Mesothelial cell of epicardium (in vitro differentiated cells): Measurements from ENCODE around the gene AFF2. TPM values are rescaled to one million over a fixed set of nuclear protein-coding genes. Genes with fewer than 3 reads are reported as not detected.

Experiments used
- DNase-seq, 2 experiments: peaks; one replicate each; pipeline ENCODE4 v3.0.0; 2021; ENCODE audit warnings: low spot score in 2 of 2; ENCODE audit not compliant: unreplicated experiment in 2 of 2
- H3K27ac Mint-ChIP-seq: 2 replicates; pipeline ENCODE4 v1.8.0; 2021; ENCODE audit warnings: mixed read lengths
- H3K27me3 Mint-ChIP-seq: 2 replicates; pipeline ENCODE4 v1.8.0; 2021; ENCODE audit warnings: low read depth, mixed read lengths
- H3K36me3 Mint-ChIP-seq: 2 replicates; pipeline ENCODE4 v1.8.0; 2021; ENCODE audit warnings: mixed read lengths
- H3K4me1 Mint-ChIP-seq: 2 replicates; pipeline ENCODE4 v1.8.0; 2021; ENCODE audit warnings: mixed read lengths
- H3K4me3 Mint-ChIP-seq: 2 replicates; pipeline ENCODE4 v1.8.0; 2021; ENCODE audit warnings: mild to moderate bottlenecking, moderate library complexity, mixed read lengths
- H3K9me3 Mint-ChIP-seq: 2 replicates; pipeline ENCODE4 v1.8.0; 2021; ENCODE audit warnings: mixed read lengths
- total RNA-seq: library from RNA; stranded (reverse); gene quantifications from 3 replicates; pipeline ENCODE4 v1.2.1, GENCODE V29; 2021
- TF ChIP-seq, protein P1 (sequence below): fragments of 200-600 bp; sonication (generic); IDR thresholded peaks from one replicate; pipeline ENCODE4 v1.5.0; 2021; ENCODE audit warnings: antibody characterized with exemption; ENCODE audit not compliant: unreplicated experiment

Gene AFF2
- total RNA-seq, 1 donor from 2014 or later = 5.8 TPM

DNA sequence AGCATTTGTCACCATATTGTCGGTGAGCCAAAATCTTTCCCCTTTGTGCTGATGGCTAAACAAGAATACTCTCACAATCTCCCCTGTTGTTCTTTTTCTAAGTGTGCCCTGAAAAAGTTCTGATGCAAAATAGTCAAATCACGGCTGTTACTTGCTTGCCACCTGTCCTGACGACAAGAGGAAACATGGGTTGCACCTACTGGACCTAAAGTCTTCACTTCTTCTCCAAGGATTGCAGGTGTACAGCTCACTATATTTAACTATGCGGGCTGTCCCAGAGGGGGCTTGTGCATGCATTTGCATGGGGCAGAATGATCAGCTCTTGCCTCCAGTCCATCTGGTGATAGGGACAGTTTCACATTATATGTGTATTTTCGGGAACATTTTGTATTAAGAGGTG, 21.6 kb downstream of the AFF2 start:
- Mint-ChIP-seq H3K4me3 (no peak overlapping the region), H3K27ac (no peak overlapping the region), H3K9me3 (peaks cover 19% of the 10 kb centered on the region), H3K4me1 (no peaks in the 10 kb centered on the region), H3K36me3 (no peaks in the 10 kb centered on the region), H3K27me3 (no peaks in the 10 kb centered on the region)
- DNase-seq = no peak
- TF ChIP-seq, protein P1, sequence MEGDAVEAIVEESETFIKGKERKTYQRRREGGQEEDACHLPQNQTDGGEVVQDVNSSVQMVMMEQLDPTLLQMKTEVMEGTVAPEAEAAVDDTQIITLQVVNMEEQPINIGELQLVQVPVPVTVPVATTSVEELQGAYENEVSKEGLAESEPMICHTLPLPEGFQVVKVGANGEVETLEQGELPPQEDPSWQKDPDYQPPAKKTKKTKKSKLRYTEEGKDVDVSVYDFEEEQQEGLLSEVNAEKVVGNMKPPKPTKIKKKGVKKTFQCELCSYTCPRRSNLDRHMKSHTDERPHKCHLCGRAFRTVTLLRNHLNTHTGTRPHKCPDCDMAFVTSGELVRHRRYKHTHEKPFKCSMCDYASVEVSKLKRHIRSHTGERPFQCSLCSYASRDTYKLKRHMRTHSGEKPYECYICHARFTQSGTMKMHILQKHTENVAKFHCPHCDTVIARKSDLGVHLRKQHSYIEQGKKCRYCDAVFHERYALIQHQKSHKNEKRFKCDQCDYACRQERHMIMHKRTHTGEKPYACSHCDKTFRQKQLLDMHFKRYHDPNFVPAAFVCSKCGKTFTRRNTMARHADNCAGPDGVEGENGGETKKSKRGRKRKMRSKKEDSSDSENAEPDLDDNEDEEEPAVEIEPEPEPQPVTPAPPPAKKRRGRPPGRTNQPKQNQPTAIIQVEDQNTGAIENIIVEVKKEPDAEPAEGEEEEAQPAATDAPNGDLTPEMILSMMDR = no peak

DNA sequence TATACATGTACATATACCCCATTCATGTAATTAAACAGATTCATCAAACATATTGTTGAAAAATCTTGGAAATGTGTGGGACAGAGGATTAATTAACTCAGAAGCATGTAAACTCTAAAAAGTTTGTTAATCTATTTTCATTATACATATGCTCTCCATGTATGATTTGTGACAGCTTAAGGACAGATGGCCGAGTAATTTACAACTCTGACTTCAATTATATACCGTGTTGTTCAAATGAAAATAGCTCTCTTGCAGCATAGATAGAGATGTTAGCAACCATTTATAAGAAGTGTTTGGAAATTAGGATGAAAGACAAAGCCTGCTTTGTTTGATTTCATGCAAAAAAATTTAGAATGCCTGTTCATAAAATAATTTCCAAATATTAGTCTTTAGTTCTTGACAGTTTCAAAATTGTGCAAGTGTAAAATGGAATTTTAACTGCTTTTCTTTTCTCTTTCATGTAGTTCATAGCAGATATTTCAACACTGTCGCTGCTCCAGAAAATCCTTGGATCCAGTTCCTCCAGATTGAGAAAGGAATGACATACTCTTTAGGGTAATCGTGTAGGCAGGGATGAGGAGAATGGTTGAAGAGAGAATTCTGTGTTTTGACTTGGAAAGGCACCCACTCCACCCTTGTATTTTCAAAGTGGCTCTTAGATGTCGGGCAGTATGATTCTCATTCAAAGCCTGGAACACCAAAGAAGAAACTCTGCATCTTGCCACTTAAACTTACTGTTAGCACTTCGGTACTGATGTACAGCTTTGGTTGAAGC, 23.1 kb downstream of the AFF2 start:
- H3K27ac Mint-ChIP-seq = no peak overlapping the region
- no peaks in the 10 kb centered on the region for H3K36me3 Mint-ChIP-seq
- H3K4me1 Mint-ChIP-seq = no peaks in the 10 kb centered on the region
- H3K4me3 Mint-ChIP-seq = no peak overlapping the region
- no peak for DNase-seq
- TF ChIP-seq, protein P1 = no peak
- no peaks in the 10 kb centered on the region for H3K27me3 Mint-ChIP-seq
- H3K9me3 Mint-ChIP-seq = peaks cover 17% of the 10 kb centered on the region

DNA sequence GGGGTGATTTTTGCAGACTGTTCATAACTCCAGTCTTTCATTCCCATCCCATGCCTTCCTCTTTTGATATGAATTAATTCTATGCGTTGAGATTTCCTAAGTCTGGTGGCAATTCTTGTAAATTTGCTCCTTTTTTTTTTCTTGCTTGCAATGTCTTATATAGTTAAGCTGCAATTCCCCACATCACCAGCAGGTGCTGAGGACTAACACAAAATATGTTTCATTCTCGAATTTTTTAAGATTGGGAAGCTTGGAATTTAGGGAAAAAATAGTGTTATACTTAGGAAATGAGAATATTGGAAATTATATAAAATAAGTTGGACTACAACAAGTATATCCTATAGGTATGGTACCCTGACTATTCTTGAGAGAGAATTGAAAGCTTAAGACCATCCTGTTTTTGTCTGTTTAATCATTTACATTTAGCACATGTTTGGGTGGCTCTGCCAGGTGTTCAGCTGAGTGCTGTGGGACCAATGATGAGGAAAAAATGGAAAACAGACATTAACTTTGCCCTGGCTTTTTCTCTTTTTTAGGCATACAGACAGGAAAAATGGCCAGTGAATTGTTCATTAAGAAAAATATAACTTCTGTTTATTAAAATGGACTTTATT, 30.2 kb downstream of the AFF2 start:
- Mint-ChIP-seq H3K36me3 (no peaks in the 10 kb centered on the region), H3K27ac (no peak overlapping the region), H3K9me3 (peaks cover 18% of the 10 kb centered on the region), H3K4me1 (no peaks in the 10 kb centered on the region), H3K27me3 (no peaks in the 10 kb centered on the region), H3K4me3 (no peak overlapping the region)
- DNase-seq = no peak
- TF ChIP-seq, protein P1 = peak; percentile 94

DNA sequence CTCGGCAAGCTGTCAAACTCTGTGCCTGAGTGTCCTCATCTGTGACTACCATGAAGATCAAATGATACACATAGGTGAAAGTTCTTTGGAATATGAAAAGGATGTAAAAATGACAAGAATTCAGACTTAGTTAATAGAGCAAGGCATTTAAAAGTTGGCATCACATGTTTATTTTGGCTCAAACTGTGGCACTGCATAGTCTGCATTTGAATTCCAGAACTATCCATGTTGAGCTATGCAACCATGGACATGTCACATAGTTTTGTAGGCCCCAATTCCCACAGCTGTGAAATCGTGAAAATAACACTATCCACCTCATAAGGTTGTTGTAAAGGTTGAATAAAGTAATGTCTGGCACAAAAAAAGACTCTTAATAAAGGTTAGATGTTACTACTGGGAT, 33.9 kb downstream of the AFF2 start:
- H3K9me3 Mint-ChIP-seq = peaks cover 18% of the 10 kb centered on the region
- no peak for DNase-seq

DNA sequence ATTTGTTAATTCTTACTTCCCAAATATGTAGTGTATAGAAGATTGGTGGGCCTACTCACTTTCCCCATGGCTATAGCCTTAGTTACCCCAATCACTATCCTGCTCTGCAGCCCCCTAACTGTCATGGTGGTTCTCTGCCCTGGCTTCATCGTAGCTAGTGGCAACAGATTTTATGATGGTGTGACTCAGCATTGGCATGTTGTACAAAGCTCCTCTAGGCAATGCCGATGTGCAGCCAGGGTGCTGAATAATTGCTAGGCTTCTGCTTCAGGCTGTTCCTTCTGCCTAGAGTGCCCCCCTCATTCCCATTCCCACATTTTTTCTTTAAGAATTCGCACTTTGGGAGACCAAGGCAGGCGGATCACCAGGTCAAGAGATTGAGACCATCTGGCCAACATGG, 35.2 kb downstream of the AFF2 start:
- Mint-ChIP-seq H3K36me3 (no peaks in the 10 kb centered on the region), H3K27ac (no peak overlapping the region), H3K4me1 (no peaks in the 10 kb centered on the region), H3K4me3 (no peak overlapping the region), H3K27me3 (no peaks in the 10 kb centered on the region), H3K9me3 (peaks cover 16% of the 10 kb centered on the region)
- no peak for DNase-seq
- TF ChIP-seq, protein P1 = no peak

More for the DNA sequence above, 33.9 kb downstream of the AFF2 start:
- Mint-ChIP-seq H3K4me3 (no peak overlapping the region), H3K4me1 (no peaks in the 10 kb centered on the region), H3K27me3 (no peaks in the 10 kb centered on the region), H3K36me3 (no peaks in the 10 kb centered on the region), H3K27ac (no peak overlapping the region)
- TF ChIP-seq, protein P1 = no peak
